GM12892 (cell line): ENCODE measurements around the gene TMBIM1.

Source experiments
- DNase-seq: peaks from one replicate; pipeline ENCODE4 v3.0.0; 2011; ENCODE audit not compliant: insufficient read length
- FAIRE-seq: peaks from 2 replicates; lab custom pipeline; 2011; peaks lifted over from hg19 to GRCh38; lab: Jason Lieb, UNC
- POLR2A ChIP-seq: IDR thresholded peaks from 2 replicates; pipeline ENCODE4 v1.6.1; 2011; ENCODE audit warnings: low read depth, low read length, control low read depth
- POLR2AphosphoS5 ChIP-seq: IDR thresholded peaks from 2 replicates; pipeline ENCODE4 v1.6.1; 2011; ENCODE audit warnings: low read depth, low read length, control low read depth
- TAF1 ChIP-seq: IDR thresholded peaks from 2 replicates; pipeline ENCODE4 v1.6.1; 2011; ENCODE audit warnings: low read depth, mild to moderate bottlenecking, control low read depth, low read length, borderline replicate concordance

Gene TMBIM1

DNA sequence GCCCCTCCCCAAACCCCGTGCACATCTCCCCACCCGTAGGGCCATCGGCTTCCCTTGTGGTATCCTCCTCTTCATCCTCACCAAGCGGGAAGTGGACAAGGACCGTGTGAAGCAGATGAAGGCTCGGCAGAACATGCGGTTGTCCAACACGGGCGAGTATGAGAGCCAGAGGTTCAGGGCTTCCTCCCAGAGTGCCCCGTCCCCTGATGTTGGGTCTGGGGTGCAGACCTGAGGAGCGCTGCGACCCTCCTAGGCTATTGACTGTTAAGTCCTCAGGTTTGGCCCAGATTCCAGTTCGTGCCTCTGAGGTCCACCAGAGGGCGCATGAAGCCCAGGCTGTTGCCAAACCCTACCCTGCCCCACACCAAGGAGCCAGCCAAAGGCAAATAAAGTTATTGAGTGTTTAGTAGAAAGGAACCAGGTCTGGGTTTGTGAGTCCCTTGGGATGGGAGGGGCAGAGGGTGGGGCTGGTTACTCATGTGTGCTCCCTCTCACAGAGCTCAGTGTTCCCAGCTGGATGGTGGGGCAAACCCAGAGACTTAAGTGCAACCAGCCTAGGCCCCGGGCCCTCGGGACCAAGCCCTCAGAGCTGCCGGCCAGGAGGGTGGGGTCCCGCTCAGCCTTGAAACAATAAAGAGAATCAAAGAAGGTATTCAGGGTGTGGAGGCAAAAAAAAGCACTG is 19.6 kb downstream of the TMBIM1 start:
- DNase-seq (peak; percentile 72), FAIRE-seq (peak; percentile 87)
- TF ChIP-seq POLR2A: no peak
- no peak for TF ChIP-seq POLR2AphosphoS5
- TF ChIP-seq TAF1: no peak

DNA sequence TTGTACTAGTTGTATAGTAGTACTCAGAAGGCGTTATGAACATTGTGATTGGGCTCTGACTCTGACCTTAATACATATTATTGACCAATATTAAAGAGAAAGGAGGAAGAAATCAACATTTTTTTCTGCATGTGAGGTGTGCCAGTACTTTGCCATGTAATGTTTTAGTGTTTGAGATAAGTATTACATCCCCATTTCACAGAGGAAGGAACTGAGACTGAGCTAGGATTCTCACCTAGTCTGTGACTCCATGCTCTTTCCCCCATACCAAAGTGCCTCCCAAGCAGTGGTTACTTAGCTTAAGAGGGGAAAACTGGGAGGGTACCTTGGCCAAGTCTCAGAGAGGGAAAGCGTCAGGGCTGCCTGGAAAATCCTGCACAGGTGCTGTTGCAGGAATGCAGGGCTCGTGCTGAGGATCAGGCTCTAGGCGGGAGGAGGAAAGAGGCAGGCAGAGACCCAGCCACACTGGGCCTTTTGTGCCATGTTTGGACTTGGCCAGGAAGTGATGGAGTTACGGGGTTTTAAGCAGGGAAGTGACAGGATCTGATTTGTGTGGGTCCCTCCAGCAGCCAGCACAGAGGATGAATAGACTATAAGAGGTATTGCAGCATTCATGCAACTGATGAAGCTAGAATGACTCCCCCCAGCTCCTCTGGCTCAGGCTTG is 20.3 kb downstream of the TMBIM1 start:
- no peak for DNase-seq
- no peak for FAIRE-seq
- TF ChIP-seq POLR2AphosphoS5: no peak
- TF ChIP-seq TAF1: no peak
- no peak for TF ChIP-seq POLR2A

DNA sequence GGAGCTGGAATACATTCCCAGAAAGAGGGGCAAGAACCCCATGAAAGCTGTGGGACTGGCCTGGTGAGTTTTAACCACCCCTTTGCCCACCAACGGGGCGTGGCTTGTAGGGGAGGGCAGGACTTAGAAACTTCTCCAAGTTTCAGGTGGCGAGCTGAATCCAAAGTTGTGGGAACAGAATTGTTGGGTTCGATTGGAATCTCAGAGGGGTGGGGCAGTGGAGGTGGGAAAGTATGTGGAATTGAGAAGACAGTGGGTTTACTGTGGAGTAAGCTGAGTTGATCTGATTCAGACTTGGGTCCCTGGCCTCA is 20.9 kb downstream of the TMBIM1 start:
- DNase-seq (no peak), FAIRE-seq (no peak)
- no peak for TF ChIP-seq POLR2AphosphoS5
- TF ChIP-seq TAF1: no peak
- TF ChIP-seq POLR2A: no peak

DNA sequence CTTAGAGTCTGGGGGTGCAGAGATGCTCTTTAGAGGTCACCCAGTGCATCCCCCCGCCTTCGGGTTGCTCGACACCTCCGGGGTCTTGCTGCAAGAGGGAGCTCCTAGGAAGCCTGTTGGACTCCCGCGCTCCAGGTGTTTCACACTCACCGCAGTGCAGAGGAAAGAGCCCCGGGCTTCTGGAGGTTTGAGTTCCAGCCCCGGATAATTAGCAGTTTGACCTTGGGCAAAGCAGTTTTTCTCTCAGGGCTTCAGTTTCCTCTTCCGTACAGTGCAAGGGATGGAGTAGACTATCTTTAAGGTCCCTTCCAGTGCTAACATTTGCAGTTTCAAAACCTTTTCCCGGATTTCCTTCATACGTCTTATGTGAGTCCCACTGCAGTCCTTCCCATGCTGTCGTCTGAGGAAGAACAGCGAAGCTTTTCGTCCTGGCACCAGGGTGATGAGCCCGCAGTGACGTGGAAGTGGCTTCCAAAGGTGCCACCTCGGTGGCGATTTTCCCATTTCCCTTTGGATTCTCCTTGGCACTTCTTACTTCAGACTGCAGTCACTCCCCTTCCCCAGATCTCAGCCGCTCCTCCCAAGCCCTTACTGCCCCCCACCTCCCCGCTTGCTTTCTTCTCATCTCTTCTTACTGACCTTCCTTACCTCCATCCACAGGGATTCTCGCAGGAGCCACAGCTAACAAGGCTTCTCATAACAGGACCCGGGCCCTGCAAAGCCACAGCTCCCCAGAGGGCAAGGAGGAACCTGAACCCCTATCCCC is 21.4 kb downstream of the TMBIM1 start:
- FAIRE-seq (no peak), DNase-seq (no peak)
- TF ChIP-seq POLR2A: no peak
- no peak for TF ChIP-seq TAF1
- no peak for TF ChIP-seq POLR2AphosphoS5

DNA sequence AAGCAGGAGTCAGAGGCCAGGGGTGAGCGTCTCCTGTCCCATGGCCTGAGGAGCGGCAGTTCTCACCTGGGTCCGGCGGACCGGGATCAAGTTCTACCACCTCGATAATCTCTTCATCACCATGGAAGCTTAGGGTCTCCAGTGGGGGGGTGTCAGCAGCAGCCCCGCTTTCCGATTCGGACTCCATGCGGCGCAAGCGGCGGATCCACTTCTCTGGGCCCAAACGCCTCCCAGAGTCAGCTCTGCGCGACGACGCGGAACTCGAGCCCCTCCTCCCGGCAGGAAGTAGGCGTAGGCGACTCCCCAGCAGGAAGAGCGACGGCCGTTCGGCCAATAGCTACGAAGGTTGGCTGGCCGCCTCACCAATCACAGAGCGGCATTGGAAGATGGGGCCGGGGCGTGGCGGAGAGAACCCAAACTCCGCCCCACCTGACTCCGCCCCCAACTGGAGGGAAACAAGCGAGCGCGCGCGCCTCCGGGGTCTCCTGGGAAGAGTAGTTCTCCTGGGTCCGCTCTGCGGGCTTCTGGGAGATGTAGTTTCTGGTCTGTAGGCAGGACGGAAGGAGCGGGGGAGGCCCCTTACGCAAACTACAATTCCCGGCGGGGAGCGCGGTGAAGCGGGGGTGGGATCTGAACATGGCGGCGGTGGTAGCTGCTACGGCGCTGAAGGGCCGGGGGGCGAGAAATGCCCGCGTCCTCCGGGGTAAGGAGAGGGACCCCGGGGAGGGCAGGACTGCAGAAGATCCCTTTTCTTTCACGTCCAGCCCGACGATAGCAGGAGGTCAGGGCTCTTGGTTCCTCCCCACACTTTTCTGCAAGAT is 22.2 kb downstream of the TMBIM1 start, which contains the start of the genes AAMP and PNKD:
Gene AAMP (minus strand): TSS at position 238 of the 821 bp plus-strand sequence. CDS start 51 bp downstream, at position 187.
Gene PNKD (plus strand): TSS at position 620 of the 821 bp plus-strand sequence. CDS start 17 bp downstream, at position 637.
- FAIRE-seq: peak; percentile 99
- DNase-seq: peak; percentile 99
- TF ChIP-seq TAF1 (peak; percentile 76; the same call in 1 of the 2 replicates), POLR2AphosphoS5 (peak; percentile 77), POLR2A (peak; percentile 81)

DNA sequence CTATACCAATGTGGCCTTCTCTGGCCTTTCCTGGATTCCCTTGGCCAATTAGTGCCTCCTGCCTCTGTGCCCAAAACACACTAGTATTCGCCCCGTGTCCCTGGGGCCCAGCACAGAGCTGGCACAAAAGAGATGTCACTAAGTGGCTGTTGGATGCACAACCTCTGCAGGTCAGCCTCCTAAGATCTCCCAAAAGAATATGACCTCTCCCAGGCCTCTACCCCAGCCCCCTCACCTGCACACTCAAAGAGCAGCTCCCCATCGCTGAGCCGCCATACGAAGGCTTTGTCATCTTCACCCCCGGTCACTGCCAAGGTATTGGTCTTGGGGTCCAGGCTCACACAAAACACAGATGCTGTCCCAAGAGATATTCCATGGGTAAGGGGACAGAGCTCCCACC is 25.0 kb downstream of the TMBIM1 start:
- TF ChIP-seq POLR2A (no peak), TAF1 (no peak), POLR2AphosphoS5 (no peak)
- no peak for DNase-seq
- no peak for FAIRE-seq

DNA sequence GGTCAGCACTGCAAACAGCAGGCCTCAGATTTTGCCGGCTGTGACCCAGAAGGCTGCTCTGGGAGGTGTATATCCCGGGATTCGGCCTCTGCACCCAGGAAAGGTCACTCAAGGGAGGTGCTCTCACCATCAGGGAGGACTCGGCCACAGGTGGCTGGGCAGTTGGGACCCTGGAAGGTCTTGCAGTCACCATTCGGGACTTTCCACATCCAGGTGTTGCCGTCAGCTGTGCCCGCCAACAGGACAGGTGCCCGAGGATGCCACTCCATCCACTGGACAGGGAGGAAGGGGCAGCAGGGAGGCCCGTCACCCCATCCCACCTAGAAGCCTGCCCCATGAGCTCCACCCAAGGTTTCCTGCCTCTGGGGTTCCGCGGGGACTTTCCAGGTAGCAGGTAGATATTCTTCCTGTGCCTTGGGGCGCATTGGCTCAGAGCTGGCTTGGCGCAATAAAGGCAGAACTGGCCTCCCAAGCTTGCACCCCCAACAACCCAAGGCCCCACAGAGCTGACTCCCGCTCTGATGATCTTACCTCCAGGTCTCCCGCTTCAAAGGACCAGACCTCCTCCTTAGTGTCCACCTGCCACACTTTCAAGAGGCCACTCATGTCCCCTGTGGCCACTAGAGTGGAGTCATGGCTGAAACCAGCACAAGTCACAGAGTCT is 25.9 kb downstream of the TMBIM1 start:
- no peak for DNase-seq
- FAIRE-seq: no peak
- TF ChIP-seq POLR2A: no peak
- no peak for TF ChIP-seq POLR2AphosphoS5
- no peak for TF ChIP-seq TAF1

DNA sequence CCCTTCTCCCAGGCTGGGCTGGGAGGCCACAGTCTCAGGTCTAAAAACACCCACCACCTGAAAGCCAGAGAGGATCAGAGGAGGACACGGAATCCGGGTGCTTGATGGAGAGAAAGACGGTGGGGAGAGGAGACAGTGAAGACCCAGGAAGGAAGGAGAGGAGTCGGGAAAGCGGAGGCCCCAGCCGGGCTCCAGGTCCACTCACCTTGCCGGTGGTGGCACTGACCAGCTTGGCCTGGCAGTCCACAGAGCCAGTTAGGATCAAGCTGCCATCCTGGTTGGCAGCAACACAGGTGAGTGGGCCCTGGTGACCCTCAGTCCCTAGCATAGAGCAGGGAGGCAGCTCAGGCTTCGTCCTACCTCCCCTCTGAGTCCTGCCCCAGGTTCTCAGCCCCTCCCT is 26.7 kb downstream of the TMBIM1 start:
- DNase-seq: no peak
- FAIRE-seq: no peak
- TF ChIP-seq TAF1 (no peak), POLR2A (no peak), POLR2AphosphoS5 (no peak)

DNA sequence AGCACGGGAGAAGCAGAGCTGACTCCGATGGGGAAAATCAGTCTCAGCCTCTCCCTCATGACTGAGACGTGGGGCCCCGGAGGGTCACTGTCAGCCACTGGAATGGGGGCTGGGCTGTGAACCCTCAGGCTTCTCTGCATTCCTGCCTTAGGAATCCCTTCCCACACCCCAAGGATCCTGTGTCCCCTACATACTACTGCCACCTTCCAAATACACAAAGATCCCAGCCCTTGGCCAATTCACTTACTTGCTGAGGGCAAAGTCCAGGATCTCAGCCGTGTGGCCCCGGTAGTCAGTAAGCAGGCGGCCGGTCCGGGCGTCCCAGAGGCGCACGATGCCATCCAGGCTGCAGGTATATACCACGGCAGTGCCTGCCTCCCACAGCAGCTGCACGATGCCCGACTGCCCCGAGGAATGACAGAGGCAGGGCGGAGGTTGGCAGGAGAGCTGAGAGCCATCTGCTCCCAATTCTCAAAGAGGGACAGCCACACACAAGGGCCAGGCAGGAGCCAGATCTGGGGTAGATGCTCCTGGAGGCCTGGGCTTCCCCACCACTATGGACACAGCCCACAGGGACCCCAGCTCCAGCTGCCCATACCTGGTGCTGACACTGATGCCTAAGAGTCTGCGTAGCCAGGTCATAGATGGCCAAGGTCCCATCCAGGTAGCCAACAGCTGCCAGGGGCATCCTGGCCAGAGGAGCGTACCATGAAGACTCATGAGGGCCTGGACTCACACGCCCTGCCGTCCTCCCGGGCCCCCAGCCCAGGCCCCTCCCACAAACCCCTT is 27.3 kb downstream of the TMBIM1 start:
- DNase-seq (no peak), FAIRE-seq (no peak)
- no peak for TF ChIP-seq POLR2AphosphoS5
- no peak for TF ChIP-seq POLR2A
- no peak for TF ChIP-seq TAF1
